Occipital lobe (tissue), 2 donors: ENCODE data around the gene SCN7A. TPM values are rescaled to one million over a fixed set of nuclear protein-coding genes. Genes with fewer than 3 reads are reported as not detected.

Experiments
- DNase-seq: peaks from one replicate; lab custom pipeline; 2025; lab: John Stamatoyannopoulos, UW
- total RNA-seq: library from RNA; depleted of rRNA; stranded (reverse); fragments of >200 nt; gene quantifications from one replicate; pipeline ENCODE4 v1.2.3, GENCODE V29; 2014

Gene SCN7A
- total RNA-seq, 1 donor from 2014 or later: 1.6 TPM

- DNase-seq: no peak
These were observed 89.0 kb downstream of the SCN7A start for GRCh38 chr2:166404831-166405568.

GRCh38 chr2:166394245-166394644 is 99.8 kb downstream of the SCN7A start:
- no peak for DNase-seq

GRCh38 chr2:166393008-166393407 is 101.0 kb downstream of the SCN7A start:
- DNase-seq: no peak

GRCh38 chr2:166388481-166389070 is 105.5 kb downstream of the SCN7A start:
- DNase-seq: no peak

- DNase-seq: no peak
These were observed 108.7 kb downstream of the SCN7A start for GRCh38 chr2:166385313-166385712.

- no peak for DNase-seq
These were observed 109.3 kb downstream of the SCN7A start for GRCh38 chr2:166384774-166385173.

DNA sequence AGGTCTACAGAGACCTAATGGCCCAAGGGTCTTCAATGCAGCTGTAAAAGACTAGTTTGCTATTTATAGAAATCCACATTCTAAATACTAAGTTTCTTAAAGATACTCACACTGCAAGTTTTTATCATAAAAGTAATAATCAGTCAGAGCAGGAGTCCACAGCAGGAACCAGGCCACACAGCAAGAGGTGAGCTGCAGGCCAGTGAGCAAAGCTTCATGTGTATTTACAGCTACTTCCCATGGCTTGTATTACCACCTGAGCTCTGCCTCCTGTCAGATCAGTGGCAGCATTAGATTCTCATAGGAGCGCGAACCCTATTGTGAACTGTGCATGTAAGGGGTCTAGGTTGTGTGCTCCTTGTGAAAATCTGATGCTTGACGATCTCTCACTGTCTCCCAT is 111.6 kb downstream of the SCN7A start:
- DNase-seq: no peak

DNA sequence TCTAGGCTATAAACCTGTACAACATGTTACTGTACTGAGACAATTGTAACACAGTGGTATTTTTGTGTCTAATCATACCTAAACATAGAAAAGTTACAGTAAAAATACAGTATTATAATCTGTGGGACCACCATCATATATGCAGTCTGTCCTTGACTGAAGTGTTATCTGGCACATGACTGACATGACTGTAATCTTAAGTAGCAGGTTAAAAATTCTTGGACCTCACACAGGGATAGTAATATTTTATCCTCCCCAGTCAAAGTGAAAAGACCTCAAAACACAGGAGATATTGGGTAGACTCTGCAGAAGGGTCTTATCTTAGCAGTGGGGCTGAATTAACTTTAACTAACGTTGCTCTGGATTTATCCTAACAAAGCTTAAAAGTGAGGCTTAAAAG is 113.4 kb downstream of the SCN7A start:
- no peak for DNase-seq

DNA sequence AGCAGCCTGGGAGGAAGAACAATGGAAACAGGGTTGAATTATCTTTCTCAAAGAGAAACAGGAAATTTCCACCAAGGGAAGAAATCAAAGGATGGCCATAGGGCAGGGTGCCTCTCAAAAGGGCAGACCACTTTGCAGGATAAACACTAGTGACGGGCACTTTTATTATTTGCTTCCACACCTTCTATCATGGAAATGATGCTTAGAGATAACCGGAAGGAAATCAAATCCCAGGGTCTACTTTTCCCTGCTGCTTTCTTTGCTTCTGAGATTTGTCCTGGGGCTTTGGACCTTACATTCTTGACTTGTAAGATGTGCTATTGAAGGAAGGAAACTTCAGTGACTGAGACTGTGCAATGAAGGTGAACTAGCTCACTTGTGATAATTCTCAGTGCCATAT is 117.2 kb downstream of the SCN7A start:
- DNase-seq: no peak

DNA sequence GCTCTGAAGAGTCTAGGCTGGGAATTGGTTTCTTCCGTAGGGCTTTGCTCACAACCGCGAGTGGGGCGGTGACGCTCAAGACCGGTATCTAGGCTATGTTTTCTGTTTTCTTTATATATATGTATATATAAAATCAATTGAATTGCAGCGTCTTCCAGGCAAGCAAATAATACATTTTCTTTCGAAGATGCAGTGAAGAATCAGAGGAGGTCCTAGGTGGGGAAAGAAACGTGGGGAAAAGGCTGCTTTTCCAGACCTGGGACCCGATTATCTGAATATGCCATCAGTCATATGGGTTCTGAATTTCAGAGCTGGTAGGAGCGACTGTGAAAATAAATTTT is 117.6 kb downstream of the SCN7A start:
- DNase-seq: no peak

GRCh38 chr2:166375736-166376487 is 118.1 kb downstream of the SCN7A start, which contains the start of gene SCN9A:
Gene SCN9A (minus strand): TSS chr2:166375944. CDS start chr2:166311756, 64,188 bp downstream.
- peak; percentile 61 for DNase-seq

DNA sequence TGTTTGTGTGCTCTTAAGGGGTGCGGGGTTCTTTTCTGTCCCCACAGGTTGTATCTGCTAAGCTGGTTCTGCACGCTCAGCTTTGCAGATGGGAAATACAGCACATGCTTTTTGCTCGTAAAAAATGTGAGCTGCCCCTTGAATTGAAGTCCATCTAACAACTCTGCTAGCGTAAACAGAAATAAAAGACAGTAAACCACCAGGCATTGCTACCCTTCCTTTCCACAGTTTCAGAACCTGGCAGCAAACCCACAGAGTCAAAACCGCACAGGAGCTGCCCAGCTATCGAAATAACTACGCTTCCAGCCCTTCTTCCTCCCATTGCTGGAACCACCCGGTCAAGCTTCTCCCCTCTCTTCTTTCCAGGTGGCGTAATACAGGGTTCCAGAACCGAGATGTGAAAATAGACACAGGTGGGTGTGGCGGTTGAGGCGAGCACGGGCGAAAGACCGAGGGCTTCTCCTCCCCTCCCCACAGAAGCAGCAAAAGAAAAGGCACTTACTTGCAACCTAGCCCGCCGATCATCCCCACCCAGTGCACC is 118.8 kb downstream of the SCN7A start:
- DNase-seq: no peak

DNA sequence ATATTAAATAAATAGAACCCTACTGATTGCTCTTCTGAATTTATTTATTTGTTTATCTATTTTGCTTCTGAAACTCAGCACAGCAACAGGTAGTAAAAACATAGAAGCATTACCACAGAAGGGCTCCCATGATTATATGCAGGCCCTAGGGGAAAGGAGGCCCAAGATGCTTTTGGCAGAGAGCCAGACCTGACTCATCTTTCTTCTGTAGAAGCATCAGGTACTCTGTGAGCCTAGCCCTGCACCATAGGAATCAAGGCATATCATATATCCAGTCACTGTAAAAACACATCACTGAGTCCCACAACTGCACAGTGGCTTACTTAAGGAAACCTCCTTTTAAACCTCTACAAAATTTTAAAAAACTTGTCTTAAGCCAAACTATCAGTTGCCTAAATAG is 120.1 kb downstream of the SCN7A start:
- DNase-seq: no peak

DNA sequence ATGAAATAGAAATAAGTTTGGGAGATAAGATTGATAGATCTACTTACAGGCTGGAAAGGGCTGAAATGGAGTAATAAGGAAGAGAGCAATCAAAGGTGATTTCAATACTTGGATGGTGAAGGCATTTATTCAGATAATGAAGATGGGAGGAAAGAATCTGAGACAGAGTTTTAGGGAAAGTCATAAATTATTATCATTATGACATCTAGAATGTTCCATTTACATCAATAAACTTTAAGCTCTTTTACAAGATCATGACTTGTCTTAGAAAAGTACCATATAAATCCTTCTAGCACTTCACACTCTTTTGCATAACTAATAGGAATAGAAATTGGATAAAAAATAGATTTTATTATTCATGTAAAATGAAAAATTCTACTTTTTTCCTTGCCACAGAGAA is 120.5 kb downstream of the SCN7A start:
- no peak for DNase-seq

- DNase-seq: no peak
These were observed 120.9 kb downstream of the SCN7A start for GRCh38 chr2:166373105-166373504.

- no peak for DNase-seq
These were observed 122.0 kb downstream of the SCN7A start for GRCh38 chr2:166372046-166372445.

GRCh38 chr2:166365803-166366420 is 128.1 kb downstream of the SCN7A start:
- DNase-seq: no peak

DNA sequence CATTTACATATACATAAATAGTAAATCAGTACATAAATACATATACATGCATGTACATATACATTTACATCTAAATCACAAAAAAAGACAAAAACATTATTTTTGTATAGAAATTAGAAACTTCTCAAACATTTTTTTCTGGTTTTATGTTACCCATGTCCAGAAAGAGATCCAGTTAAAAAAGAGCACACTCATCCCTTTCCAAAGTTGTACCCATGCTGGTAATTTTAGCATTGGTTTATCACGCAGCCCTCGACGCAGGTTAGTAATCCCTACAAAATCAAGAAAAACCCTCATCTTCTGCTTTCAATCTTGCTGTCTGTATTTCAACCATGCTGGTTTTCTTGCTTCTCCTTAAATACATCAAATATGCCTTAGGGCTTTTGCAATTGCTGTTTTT is 128.8 kb downstream of the SCN7A start:
- no peak for DNase-seq

DNA sequence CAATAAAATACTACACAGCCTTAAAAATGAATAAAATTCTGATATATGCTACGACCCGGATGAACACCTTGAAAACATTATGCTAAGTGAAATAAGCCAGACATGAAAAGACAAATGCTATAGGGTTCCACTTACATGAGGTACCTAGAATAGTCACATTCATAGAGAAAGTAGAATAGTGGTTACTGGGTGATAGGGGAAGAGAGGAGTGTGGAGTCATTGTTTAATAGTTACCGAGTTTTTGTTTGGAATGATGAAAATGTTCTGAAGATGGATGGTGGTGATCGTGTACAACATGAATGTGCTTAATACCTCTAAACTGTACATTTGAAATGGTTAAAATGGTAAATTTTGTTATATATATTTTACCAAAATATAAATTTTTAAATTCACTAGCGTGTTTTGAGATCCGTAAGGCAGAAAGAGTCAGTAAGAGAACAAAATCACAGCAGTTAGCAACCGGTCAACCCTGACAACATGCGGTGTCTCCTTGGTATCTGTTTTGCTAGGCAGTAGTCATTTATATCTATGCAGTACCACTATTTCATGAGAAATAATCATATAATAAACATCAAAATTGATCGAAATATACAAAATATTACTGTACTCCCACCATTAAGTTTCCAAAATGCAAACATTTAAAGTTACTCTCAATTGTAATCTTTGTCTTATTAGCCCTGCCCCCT is 129.4 kb downstream of the SCN7A start:
- DNase-seq: no peak

DNA sequence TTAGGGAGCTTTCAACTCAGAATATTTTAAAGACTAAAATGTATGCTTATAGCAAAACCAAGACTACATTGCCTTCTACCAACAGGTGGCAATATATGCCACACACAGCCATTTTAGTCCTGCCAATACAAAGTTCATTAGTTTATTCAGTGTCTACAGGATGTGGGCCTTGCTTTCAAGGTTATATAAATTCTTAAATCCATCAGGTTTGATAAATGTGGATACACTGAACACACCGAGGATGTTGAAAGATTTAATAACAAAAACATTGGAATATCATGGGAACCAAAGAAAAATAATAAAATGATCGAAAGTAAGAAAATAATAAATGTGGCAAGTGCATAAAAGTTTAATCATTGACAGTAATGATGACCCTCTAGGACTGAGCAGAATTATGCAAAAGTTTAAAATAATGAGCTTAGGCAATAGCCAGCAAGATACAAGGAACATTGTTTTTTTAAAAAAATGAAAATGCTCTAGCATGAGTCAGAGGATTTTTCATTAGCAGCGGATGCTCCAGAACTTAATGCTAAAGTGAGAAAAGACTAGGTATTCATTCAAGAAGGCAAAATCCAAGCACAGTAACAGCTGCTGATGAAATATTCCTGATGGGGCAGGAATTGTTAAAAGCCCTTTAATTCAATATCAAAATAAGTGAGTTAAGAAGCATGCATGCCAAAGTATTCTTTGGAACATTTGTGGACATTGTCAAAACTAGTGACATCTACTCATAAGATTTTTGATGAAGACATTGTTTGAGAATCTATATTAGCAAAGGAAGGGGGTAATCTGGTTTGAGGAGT is 132.5 kb downstream of the SCN7A start:
- no peak for DNase-seq
